ENCODE measurements around the gene PPP5C.
"Not testable (repeated sequence)": the region's sequence is repeated elsewhere in the genome, so short reads cannot be mapped to it uniquely, and the experiment has no call there.

The PPP5C gene

DNA sequence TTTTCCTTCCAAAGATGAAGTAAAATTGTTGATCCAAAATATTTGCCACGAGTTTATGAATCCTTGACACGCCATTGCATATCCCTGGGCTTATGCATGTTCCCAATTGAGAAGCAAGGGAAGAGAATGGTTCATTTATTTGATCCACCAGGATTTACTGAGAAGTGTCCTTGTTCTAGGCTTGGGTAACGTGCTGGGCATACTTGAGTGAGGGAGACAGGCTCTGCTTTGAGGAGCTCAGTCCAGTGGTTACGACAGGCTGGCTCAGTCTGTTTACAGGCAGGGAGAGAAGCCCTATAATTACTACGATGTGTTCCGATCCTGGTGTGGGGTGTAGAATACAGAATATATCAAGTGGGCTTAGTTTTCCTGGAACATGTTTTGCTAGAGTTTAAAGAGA, 88.1 kb downstream of the PPP5C start:
- no peak for DNase-seq (ENCODE audit: low read depth)

DNA sequence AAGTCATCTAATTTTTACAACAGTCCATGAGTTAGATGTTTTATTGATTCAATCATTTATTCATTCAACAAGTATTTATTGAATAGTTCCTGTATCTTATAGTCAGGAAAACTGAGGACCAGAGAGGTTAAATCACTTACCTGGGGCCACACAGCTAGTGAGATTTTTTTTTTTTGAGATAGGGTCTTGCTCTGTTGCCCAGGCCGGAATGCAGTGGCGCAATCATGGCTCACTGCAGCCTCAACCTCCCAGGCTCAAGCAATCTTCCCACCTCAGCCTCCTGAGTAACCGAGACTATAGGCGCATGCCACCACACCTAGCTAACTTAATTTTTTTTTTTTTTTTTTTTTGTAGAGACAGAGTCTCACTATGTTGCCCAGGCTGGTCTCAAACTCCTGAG, 88.8 kb downstream of the PPP5C start:
- DNase-seq (ENCODE audit: low read depth) = not testable (repeated sequence)
